HEK293T (cell line): ENCODE data around the gene CAPN9.

ENCODE experiments used
- ARNT ChIP-seq: fragments of 450-650 bp; IDR thresholded peaks from 2 replicates; pipeline ENCODE4 v1.6.1; 2017; ENCODE audit warnings: mild to moderate bottlenecking
- HDGF ChIP-seq: fragments of 450-650 bp; IDR thresholded peaks from 2 replicates; pipeline ENCODE4 v1.6.1; 2017; ENCODE audit warnings: antibody characterized with exemption, borderline replicate concordance
- TARDBP ChIP-seq: fragments of 450-650 bp; IDR thresholded peaks from 2 replicates; pipeline ENCODE4 v1.6.1; 2016

- TF ChIP-seq HDGF (no peak), TARDBP (no peak), ARNT (no peak)
These were observed 33.7 kb upstream of the CAPN9 start for GRCh38 chr1:230713547-230713914.
